ENCODE results near the gene GUCY1A1.

The GUCY1A1 gene

DNA sequence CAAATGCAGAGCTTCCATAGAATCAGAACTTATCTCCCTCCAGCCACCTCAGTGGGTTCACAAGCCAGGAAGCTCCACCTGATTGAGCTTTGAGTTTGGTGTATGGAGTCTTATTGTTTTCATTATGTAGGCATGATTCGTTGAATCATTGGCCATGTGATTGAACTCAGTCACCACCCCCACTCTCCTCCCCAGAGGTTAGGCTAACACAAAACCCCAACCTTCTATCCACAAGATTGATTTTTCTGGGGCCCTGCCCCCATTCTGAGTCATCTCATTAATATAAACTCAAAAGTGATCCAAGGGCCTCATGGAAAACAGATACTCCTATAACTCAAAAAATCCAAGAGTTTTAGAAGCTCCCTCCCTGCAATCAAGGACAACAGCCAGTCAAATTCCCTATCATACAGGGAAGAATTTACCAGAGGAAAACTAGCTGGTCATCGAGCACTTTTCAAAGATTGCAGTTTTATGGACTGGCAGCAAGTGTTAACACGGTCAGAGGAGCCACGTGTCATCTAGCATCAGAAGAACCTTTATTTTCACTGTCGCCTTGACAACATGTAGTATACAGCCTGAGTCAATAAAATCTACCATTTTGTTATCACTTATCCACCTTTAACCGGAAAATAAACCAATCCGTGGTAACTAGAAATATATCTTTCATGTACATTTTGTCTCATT, 56.3 kb downstream of the GUCY1A1 start:
- H3K4me3 ChIP-seq (ENCODE audit: low read depth, low read length): no peak overlapping the region
- TF ChIP-seq, protein P1, sequence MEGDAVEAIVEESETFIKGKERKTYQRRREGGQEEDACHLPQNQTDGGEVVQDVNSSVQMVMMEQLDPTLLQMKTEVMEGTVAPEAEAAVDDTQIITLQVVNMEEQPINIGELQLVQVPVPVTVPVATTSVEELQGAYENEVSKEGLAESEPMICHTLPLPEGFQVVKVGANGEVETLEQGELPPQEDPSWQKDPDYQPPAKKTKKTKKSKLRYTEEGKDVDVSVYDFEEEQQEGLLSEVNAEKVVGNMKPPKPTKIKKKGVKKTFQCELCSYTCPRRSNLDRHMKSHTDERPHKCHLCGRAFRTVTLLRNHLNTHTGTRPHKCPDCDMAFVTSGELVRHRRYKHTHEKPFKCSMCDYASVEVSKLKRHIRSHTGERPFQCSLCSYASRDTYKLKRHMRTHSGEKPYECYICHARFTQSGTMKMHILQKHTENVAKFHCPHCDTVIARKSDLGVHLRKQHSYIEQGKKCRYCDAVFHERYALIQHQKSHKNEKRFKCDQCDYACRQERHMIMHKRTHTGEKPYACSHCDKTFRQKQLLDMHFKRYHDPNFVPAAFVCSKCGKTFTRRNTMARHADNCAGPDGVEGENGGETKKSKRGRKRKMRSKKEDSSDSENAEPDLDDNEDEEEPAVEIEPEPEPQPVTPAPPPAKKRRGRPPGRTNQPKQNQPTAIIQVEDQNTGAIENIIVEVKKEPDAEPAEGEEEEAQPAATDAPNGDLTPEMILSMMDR (IDR thresholded peaks at IDR 0.05; ENCODE audit: insufficient read depth, low read depth, low read length, missing control alignments): no peak
- no peak for DNase-seq (ENCODE audit: low read depth)

DNA sequence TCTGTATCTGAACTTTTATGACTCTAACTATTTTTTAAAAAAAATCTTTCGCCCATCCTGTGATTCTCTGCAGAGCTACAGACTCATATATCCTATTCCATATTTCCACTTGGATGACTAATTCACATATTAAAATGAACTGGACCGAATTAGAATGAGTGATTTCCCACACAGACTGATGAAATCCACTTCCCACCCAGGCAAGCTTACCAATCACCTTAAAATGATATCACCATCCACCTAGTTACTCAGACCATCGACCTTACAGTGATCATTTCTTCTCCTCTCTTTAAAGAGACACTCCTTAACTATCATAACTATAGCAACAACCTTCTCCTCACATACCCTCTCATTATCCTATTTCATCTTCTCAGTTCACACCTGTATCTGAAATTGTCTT, 58.1 kb downstream of the GUCY1A1 start:
- no peak overlapping the region for H3K4me3 ChIP-seq (ENCODE audit: low read depth, low read length)
- TF ChIP-seq, protein P1 (IDR thresholded peaks at IDR 0.05; ENCODE audit: insufficient read depth, low read depth, low read length, missing control alignments): no peak
- DNase-seq (ENCODE audit: low read depth): no peak

DNA sequence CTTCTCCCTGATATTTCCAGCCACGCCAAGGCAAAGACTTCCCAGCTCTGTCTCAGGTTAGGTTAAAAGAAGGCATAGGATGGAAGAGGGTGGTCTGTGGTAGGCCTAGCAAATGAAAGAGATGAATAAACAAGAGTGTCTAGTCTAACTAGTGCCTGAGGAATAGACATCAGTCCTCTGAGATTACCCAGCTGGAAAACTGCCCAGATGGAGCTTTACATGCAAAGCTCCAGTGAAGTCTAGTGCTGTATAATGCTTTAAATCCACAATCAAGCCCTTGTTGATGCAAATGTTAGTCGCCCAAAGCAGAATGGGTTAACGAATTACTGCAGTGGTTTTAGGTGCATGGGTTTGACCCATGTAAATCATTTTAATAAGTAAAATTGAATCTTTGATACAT, 67.4 kb downstream of the GUCY1A1 start:
- no peak for DNase-seq (ENCODE audit: low read depth)
- no peak overlapping the region for H3K4me3 ChIP-seq (ENCODE audit: low read depth, low read length)
- TF ChIP-seq, protein P1 (IDR thresholded peaks at IDR 0.05; ENCODE audit: insufficient read depth, low read depth, low read length, missing control alignments): no peak

DNA sequence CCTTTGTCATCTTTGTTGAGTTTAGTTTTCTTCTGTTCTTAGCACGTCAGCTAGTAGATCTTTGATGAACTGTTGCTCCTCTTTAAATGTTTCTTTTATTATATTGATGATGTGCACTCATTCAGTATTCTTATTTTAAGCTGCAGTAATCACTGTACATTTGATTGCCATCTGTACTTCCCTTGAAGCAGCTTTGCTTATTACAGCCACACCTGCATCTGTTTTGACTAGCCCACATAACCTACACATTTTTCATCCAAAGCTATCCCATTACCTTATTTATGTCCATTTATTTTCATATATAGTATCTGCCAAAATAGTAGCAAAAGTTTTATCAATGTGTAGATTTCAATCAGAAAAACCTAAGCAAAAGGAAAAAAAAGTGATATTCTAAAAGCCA, 68.3 kb downstream of the GUCY1A1 start:
- no peak overlapping the region for H3K4me3 ChIP-seq (ENCODE audit: low read depth, low read length)
- TF ChIP-seq, protein P1 (IDR thresholded peaks at IDR 0.05; ENCODE audit: insufficient read depth, low read depth, low read length, missing control alignments): no peak
- DNase-seq (ENCODE audit: low read depth): no peak

DNA sequence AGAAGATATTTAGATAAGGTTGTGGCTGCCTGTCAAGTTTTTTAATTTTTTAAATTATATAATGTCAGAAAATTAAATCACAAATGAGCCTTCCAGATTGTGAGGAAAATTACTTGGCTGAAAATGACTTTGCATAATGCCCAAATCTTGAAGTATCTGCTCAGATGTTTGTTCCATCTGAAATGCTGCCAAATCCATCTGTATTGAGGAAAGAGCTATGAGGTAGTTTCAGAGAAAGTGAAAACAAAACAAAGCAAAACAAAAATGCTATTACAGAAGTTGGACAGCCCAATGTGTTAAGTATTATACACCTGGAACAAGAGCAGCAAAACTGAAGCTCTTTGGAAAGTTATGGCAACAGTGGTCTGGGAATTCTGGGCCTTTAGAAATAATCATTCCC, 68.8 kb downstream of the GUCY1A1 start:
- DNase-seq (ENCODE audit: low read depth): no peak
- TF ChIP-seq, protein P1 (IDR thresholded peaks at IDR 0.05; ENCODE audit: insufficient read depth, low read depth, low read length, missing control alignments): no peak
- no peak overlapping the region for H3K4me3 ChIP-seq (ENCODE audit: low read depth, low read length)

DNA sequence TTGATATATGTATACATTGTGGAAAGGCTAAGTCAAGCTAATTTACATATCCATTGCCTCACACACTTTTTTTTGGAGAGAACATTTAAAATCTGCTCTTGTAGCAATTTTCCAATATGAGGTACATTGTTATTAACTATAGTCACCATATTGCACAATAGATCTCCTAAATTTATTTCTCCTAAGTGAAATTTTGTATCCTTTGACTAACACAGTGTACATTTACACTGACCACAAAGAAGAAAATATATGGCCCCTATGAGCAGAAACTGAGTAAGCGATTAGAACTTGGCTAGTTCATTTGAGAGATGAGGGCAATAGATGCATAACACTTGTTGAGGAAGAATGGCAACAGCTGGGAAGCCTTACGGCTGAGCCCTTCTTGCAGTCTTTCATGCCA, 71.9 kb downstream of the GUCY1A1 start:
- no peak for DNase-seq (ENCODE audit: low read depth)
- H3K4me3 ChIP-seq (ENCODE audit: low read depth, low read length): no peak overlapping the region
- TF ChIP-seq, protein P1 (IDR thresholded peaks at IDR 0.05; ENCODE audit: insufficient read depth, low read depth, low read length, missing control alignments): no peak

DNA sequence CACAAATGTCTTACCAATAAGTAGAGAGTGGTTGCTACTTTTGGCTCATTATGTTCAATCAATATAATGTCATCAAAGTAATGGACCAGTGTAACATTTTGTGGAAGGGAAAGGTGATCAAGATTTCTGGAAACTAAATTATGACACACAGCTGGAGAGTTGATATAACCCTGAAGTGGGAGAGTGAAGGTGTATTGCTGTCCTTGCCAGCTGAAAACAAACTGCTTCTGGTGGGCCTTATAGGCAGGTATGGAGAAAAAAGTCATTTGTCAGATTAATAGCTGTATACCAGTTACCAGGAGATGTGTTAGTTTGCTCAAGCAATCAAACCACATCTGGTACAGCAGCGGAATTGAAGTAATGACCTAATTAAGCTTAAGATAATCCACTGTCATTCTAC, 74.9 kb downstream of the GUCY1A1 start:
- DNase-seq (ENCODE audit: low read depth): no peak
- TF ChIP-seq, protein P1 (IDR thresholded peaks at IDR 0.05; ENCODE audit: insufficient read depth, low read depth, low read length, missing control alignments): no peak
- no peak overlapping the region for H3K4me3 ChIP-seq (ENCODE audit: low read depth, low read length)

All from GM12865 (cell line).